GM18511 (cell line): ENCODE data around the gene RCBTB1.
"Not testable (repeated sequence)": the region's sequence is repeated elsewhere in the genome, so short reads cannot be mapped to it uniquely, and the experiment has no call there.

Experiments used
- ATAC-seq: cut with Tn5 transposase; IDR thresholded peaks from one replicate; pipeline ENCODE4 v1.9.1; 2021; ENCODE audit warnings: mild to moderate bottlenecking, moderate library complexity; ENCODE audit not compliant: unreplicated experiment

The RCBTB1 gene

DNA sequence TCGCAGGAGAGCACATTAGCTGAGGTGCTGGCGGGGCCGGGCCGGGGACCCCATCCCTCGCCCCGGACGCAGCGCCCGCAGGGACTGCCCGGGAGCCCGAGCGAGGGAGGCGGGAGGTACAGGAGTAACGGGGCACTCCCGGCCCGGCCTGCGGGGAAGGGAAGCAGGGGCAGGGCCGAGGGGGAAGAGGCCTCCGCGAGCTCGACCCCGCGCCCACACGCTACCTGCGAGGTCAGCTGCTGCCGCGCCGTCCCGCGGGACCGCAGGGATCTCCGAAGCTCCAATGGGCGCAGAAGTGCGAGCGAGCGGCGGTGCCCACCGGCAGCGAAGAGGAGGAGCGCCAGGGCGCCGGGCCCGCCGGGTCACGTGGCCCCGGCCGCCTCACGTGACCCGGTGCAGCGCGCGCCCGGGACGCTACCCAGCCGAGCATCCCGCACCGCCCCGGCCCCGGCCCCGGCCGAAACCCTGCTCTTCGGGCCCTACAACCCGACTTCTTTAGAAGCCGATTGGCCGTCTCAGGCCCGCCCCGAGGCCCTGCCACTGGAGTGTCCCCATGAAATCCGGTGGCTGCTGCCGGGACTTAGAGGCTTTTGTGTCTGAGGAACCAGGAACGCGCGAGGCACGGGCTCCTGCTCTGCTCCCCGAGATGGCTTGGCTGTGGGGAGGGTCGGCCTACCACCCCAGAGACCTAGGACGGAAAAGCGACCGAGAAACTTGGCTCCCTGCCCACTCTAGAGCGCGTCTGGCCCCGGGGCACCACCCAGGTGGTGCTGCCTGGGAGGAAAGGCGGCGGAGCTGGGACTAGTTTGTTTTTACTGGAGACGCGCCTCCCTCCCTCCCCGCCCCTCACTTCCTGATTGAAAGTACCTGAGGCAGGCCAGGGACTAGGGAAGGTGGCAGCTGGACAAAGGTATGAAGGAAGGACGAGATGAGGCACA is at the start of gene RCBTB1:
Gene RCBTB1, minus strand, starts transcription at position 339 of the 938 bp plus-strand sequence. CDS start 18,279 bp downstream, outside the sequence.
- ATAC-seq, result peak; percentile 95

DNA sequence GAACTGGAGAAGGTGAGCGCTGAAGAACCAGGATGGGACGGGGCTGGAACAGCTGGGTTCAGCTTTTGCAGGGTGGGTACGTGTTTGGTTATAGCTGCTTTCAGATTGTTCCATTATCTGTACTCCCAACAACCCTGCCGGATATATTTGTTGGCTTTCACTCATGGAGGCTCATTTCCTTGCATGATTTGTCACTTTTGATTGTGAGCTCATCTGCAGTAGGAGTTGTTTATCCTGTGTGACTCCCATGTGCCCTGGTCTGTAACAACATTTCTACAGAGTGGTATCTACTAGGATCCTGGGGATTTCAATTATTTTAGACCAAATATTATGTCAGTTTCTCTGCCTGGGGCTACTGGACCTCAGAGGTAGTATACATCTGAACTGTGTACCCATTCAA is 48.4 kb upstream of the RCBTB1 start:
- ATAC-seq, result no peak

DNA sequence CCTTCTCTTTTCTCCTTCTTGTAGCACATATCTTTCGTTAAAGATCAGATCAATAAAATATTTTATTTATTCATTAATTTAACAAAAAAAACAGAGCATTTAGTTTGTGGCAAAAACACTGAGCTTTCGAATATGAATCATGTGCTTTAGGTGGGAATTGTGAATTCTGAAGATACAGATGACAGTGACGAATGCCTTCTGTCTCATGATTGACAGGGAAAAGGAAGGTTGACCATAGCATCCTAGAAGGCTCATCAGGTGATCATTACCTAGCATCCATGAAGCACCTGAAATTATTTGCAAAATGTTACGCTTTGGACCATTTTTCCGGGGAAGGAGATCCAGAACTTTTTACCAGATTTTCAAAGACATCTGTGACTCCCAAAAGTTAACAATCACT is 46.8 kb upstream of the RCBTB1 start:
- no peak for ATAC-seq

DNA sequence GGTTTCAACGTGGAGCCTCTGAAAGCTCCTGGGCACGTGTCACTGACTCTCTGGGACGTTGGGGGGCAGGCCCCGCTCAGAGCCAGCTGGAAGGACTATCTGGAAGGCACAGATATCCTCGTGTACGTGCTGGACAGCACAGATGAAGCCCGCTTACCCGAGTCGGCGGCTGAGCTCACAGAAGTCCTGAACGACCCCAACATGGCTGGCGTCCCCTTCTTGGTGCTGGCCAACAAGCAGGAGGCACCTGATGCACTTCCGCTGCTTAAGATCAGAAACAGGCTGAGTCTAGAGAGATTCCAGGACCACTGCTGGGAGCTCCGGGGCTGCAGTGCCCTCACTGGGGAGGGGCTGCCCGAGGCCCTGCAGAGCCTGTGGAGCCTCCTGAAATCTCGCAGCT is 45.2 kb upstream of the RCBTB1 start:
- no peak for ATAC-seq

DNA sequence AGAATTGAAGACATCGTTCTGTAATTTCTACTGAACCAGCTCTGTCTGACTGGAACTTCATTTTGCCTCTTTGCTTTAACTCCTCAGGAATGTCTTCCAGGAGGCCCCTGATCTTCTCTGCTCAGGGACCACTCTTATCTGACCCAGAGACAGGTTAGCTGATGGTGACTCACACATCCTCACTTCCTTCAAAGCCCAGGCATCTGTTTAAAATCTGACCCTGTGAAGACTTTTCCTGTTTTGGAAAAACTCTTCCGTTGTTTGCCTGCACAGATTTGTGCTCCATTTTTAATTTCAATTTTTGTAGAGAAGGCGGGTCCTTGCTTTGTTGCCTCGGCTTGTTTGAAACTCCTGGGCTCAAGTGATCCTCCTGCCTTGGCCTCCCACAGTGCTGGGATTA is 44.6 kb upstream of the RCBTB1 start:
- no peak for ATAC-seq

DNA sequence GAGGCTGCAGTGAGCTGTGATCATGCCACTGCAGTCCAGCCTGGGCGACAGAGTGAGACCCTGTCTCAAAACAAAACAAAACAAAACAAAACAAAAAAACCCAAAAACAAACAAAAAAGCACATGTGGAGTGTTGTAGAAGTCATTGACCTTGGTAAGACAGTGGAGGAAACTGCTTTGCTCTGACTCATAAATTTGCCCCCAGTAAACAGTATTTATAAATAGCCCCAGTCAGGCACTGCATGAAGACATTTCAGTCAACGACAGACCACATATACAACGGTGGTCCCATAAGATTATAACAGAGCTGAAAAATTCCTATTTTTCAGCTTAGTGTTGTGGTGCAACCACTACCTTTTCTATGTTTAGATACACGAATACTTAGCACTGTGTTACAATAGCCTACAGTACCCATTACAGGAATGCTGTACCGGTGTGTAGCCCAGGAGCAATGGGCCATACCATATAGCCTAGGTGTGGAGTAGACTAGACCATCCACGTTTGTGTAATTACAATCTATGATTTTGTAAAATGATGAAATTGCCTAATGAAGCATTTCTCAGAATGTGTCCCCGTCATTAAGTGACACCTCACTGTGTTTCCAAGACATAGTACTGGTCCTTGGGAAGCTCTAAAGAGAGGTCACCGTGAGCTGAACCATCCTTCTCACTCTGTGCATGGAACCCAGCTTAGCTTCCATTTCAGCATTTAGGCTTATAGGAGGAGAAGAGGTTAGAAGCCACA is 44.0 kb upstream of the RCBTB1 start:
- no peak for ATAC-seq

DNA sequence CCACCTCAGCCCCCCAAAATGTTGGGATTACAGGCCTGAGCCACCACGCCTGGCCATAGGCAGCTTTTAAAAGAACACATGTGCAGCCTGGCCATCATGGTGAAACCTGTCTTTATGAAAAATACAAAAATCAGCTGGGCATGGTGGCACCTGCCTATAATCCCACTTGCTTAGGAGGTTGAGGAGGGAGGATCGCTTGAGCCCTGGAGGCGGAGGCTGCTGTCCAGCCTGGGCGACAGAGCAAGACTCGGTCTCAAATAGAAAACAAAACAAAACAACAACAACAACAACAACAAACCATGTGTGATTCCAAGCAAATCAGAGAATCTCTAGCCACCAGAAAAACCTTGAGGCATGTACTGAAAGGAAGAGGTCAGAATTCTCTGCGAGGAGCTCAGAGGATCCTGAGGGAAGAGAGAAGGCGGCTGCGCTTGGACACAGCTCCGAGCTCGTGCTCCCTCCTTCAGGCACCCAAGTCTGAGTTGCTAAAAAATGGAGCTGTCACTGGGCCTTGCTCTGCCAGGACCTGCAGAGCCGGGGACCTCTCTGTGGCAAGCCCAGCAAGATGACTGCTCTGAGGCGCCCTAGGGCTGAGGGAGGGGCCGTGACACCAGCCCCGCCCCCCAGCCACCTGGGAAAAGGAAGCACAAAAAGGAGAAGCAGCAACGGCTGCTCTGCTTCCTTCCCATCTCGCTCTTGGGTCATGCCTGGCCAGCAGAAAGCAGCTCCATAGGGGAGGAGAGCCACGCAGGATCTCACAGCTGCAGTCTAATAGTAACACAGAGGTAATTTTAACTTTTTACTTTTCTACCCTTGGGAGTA is 42.7 kb upstream of the RCBTB1 start, which contains the start of gene ARL11:
Gene ARL11, plus strand, starts transcription at position 677 of the 822 bp plus-strand sequence. CDS start 1,941 bp downstream, outside the sequence.
- ATAC-seq, result peak; percentile 96

DNA sequence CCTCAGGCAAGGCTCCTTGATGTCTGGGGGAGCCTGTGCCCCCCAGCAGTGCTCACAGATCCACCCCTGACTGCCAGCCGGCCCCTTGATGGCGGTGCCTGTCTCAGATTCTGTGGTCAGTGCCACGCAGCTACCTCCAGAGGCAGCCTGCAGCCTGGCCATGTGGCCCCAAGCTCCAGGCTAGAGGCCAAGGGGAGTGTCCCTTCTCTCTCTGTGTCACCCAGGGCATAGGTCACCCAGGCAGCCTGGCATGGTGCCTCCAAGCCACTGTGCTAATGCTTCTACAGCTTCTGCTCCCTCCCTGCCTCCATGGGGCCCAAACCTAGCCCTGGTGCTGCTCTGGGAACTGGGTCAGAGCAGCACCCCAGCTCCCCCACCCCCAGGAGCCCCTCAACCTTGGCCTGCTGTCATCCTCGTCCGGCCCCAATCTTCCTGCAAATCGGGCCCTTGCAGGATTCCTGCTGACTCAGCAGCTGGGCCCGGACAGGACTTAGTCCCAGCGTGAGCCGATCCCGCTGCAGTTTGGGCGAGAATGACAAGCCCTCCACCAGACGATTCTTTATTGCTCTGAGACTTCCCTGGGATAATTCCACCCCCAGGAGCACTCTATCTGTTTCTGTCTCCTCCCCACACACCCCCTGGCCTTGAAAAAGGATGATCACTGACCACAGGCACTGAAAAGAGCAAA is 40.2 kb upstream of the RCBTB1 start:
- no peak for ATAC-seq

DNA sequence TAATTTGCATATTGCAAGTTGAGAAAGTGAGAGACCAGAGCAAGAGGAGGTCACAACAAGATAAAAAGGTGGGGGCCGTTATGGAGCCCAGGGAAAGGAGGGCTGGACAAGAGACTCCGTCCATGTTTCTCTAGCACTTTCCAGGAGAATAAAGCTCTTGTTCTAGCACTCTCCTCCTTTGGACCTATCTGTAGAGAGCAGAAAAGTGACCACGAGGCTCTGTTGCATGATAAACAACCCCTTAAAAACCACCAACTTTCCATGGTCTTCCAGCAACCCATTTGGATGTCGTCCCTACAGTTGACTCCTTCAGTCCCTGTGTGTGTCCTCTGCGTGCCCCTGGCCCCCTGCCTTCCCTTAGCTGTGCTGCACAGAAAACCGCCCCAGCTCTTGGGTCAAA is 38.9 kb upstream of the RCBTB1 start:
- no peak for ATAC-seq

DNA sequence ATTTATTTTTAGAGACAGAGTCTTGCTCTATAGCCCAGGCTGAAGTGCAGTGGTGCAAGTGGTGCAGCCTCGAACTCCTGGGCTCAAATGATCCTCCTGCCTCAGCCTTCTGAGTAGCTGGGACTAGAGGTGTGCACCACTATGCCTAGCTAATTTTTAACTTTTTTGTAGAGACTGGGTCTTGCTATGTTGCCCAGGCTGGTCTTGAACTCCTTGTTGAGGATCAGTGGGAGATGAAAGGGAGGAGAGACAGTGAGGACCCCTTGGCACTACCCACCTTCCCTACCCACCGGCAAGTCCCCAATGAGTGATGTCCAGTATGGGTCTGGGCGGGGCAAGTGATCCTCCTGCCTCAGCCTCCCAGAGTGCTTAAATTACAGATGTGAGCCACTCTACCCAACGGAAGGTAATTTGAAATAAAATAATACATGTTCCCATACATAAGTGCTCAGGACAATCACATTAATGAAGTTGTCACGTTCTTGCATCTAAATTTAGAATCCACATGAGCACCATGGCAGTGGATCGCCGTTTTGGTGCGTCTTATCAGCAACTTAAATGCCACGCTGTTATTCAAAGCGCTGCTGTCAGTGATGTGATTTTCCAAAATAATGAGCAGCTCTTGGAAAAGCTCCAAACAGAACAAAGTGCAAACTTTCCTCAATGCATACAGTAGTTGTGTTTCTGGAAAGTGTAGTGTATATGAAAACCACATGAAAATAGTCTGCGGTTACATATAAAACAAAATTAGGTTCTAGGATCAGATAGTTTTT is 37.0 kb upstream of the RCBTB1 start:
- ATAC-seq, result no peak

DNA sequence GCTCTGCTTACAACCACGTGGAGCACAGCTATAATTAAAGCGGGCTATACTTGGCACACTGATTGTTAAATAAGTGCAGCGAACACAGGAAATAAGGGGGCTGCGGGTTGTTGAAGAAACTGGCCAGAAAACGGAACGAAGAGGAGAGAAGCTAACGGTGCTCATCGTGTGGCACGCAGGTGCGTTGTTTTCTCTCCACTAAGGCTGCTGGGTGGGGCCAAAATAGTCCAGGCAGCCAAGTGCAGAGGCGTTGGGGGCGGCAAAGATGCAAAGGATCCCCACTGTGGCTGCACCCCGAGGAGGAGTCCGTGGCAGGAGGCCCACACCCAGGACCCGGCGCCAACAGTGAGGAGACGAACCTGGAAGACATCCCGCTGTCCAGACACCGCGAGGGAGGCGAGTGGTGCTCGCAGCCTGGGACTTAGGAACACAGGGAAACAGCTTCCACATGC is 34.8 kb upstream of the RCBTB1 start:
- peak; percentile 94 for ATAC-seq

DNA sequence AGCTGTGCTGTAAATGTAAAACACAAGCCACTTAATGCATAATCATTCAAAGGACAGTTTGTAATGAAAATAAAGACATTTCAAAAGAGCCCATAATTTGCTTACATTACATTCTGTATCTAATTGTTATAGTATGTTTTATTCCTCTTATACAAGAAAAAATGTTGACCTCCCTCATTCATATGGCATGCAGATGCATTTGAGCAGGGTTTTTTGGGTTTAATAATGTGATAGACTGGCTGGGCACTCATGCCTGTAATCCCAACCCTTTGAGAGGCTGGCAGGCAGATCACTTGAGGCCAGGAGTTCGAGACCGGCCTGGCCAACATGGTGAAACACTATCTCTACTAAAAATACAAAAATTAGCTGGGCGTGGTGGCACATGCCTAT is 31.3 kb upstream of the RCBTB1 start:
- ATAC-seq, result no peak

DNA sequence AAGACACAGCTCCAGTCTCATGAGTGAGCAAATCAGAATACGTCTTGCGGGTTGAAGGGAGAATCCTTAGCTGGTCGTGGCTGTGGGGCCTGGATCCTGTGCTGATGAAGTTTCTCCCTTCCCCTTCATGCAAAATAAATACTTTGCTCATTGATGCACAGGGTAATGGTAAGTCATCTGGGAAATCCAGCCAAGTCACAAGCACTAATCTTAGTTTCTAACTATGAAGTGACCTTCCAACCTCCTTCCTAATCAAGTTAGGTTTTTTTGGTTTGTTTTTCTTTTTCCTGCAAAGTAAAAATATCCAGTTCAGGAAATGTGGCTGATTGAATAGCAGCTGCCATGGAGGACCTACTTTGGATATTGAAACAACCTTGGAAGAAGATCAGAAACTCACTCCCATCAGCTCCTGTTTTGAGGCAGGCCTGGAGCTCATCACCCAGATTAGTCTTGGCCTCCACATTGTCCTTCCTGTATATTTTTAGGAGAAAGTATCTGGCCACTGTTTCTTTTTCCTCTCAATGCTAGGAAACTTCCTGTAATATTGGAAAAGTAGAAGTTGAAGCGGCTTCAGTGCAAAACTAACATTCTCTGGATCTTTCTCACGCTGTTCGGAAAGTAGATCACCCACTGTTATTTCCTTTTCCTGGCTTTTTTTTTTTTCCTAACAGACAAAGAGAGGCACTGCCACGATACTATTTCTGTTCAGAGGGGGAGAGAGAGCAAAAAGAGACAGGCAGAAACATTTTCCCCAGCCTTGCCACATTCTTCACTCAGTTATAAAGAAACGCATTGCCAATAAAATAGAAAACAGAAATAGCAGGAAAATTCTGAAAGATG is 30.7 kb upstream of the RCBTB1 start:
- ATAC-seq, result no peak

DNA sequence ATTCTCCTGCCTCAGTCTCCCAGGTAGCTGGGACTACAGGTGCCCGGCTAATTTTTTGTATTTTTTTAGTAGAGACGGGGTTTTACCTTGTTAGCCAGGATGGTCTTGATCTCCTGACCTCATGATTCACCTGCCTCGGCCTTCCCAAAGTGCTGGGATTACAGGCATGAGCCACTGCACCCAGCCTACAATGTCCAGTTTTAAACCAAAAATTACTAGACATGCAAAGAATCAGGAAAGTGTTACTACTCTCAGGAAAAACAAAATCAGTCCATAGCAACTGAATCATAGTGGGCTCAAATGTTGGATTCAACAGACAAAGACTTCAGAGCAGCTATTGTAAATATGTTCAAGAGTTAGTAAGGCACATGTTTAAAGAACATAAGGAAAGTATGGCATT is 26.7 kb upstream of the RCBTB1 start:
- not testable (repeated sequence) for ATAC-seq

DNA sequence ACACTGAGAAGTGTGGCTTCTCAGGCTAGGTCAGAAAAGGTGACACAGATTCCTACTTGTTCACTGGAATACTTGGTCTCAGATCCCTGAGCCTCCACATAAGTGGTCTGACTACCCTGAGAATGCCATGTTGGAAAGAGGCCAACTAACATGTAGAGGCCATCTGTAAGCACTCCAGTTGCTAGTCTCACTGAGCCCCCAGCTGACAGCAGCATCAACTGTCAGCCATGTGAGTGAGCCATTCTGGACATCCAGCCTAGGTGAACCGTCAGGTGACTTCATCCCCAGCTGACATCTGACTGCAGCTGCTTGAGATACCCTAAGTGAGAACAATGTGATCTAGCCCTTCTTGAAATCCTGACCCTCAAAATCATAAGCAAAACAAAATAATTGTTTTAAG is 24.8 kb upstream of the RCBTB1 start:
- ATAC-seq, result no peak

DNA sequence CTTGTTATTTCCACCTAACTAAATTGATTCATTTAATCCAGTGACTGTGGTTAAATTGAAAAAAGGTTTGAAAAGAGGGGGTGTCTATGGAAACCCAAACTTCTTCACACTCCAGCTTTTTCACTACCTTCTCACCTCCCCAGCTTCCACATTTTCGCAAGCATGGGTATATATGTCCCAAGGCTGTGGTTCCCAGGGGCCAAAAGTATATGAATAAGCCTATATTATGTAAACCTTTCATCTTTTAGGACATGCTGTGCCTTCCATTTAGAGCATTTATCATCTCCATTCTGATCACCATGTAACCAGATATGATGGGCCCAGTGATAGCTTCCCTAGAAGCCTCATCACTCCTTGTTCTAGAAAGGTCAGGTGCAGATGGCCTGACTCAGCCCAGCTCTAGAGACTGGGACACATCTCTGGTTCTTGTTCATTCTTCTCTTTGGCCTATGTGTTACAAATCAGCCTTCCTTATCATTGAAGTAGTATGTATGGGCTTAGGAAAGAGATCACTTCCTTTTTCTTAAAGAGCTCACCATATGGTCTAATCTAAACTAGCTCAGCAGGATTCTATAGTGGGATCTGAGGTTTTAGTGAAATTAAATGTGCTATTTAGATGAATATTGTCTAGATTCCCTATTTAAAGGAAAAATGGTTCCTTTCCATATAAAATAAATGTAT is 23.4 kb upstream of the RCBTB1 start:
- no peak for ATAC-seq

DNA sequence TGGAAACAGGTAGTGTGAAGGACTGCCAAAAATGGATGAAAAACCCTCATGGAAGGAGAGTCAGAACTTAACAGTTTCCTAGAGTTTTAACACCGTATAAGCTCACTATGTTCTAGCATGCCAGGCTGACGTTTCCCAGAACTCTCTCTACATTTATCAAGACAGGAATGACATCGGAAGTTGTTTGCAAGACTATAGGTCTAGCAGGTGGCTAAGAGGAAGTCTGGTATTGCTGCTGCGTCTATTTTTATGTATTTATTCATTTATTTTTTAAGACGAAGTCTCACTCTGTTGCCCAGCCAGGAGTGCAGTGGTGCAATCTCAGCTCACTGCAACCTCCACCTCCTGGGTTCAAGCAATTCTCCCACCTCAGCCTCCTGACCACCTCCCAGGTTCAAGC is 22.4 kb upstream of the RCBTB1 start:
- no peak for ATAC-seq
